Measurements from ENCODE around the gene STARD6. TPM values are rescaled to one million over a fixed set of nuclear protein-coding genes. Genes with fewer than 3 reads are reported as not detected.
A peak's percentile ranks its signal among the peaks of the same experiment; 100 is the strongest.

The STARD6 gene
- total and polyA plus RNA-seq, 2 experiments from 2014 or later = not detected

DNA sequence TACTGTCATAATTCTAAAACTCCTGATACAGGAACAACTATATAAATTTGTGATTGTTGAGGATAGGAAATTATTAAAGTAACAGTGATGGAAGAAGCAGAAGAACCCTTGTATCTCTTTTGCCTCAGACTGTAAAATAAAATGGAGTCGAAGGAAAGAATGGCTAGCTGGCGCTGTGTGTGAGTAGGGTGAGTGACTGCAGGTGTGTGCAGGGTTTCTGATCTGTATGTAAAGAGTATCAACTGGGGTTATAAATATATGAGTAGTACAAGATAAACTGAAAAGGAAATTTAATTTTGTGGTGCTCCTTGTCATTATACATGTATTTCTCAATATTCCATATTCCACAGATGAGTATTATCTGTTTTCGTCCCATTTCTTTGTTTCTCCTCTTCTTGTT lies 73.1 kb downstream of the STARD6 start:
- Histone ChIP-seq H3K79me2 (replicated peaks; ENCODE audit: insufficient read depth) (no peaks in the 10 kb centered on the region), H3K36me3 (ENCODE audit: insufficient read depth) (peaks cover 42% of the 10 kb centered on the region), H3K27ac (ENCODE audit: low read depth) (no peak overlapping the region), H3K4me3 (no peak overlapping the region), H3K27me3 (ENCODE audit: insufficient read depth) (no peaks in the 10 kb centered on the region), H3K4me1 (ENCODE audit: insufficient read depth) (peaks cover 6% of the 10 kb centered on the region; the same call in 1 of the 2 replicates), H4K20me1 (replicated peaks; ENCODE audit: insufficient read depth) (no peaks in the 10 kb centered on the region), H3K9me2 (ENCODE audit: insufficient read depth) (no peaks in the 10 kb centered on the region), H3F3A (replicated peaks; ENCODE audit: low read depth) (no peaks in the 10 kb centered on the region), H2AFZ (no peak overlapping the region), H3K4me2 (no peak overlapping the region)
- peak overlapping the region; percentile 28; the same call in 1 of the 2 replicates for H3K27ac Mint-ChIP-seq
- H3K4me3 Mint-ChIP-seq = no peak overlapping the region
- no peak for ATAC-seq
- TF ChIP-seq JUNB (IDR thresholded peaks at IDR 0.05; ENCODE audit: unreplicated experiment) (no peak), CREB1 (CRISPR knock-in tag; IDR thresholded peaks at IDR 0.05; ENCODE audit: low read depth) (no peak), STAT1 (IDR thresholded peaks at IDR 0.05; ENCODE audit: unreplicated experiment) (no peak), ZNF462 (CRISPR knock-in tag; IDR thresholded peaks at IDR 0.05) (no peak), NANOG (IDR thresholded peaks at IDR 0.05; ENCODE audit: borderline replicate concordance) (no peak), ETS1 (IDR thresholded peaks at IDR 0.05) (no peak), EZH2 (IDR thresholded peaks at IDR 0.05; ENCODE audit: low read depth, unreplicated experiment) (no peak), POLR2AphosphoS5 (IDR thresholded peaks at IDR 0.05; ENCODE audit: low read depth) (no peak), ZNF331 (CRISPR knock-in tag; IDR thresholded peaks at IDR 0.05; ENCODE audit: low read depth) (no peak), ZNF114 (CRISPR knock-in tag; IDR thresholded peaks at IDR 0.05) (no peak), EZH2phosphoT487 (IDR thresholded peaks at IDR 0.05; ENCODE audit: unreplicated experiment) (no peak)
- TF ChIP-seq, protein P1, sequence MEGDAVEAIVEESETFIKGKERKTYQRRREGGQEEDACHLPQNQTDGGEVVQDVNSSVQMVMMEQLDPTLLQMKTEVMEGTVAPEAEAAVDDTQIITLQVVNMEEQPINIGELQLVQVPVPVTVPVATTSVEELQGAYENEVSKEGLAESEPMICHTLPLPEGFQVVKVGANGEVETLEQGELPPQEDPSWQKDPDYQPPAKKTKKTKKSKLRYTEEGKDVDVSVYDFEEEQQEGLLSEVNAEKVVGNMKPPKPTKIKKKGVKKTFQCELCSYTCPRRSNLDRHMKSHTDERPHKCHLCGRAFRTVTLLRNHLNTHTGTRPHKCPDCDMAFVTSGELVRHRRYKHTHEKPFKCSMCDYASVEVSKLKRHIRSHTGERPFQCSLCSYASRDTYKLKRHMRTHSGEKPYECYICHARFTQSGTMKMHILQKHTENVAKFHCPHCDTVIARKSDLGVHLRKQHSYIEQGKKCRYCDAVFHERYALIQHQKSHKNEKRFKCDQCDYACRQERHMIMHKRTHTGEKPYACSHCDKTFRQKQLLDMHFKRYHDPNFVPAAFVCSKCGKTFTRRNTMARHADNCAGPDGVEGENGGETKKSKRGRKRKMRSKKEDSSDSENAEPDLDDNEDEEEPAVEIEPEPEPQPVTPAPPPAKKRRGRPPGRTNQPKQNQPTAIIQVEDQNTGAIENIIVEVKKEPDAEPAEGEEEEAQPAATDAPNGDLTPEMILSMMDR (conservative IDR thresholded peaks at IDR 0.05; ENCODE audit: low read depth in 2 of 2) = no peak
- TF ChIP-seq, protein P2, sequence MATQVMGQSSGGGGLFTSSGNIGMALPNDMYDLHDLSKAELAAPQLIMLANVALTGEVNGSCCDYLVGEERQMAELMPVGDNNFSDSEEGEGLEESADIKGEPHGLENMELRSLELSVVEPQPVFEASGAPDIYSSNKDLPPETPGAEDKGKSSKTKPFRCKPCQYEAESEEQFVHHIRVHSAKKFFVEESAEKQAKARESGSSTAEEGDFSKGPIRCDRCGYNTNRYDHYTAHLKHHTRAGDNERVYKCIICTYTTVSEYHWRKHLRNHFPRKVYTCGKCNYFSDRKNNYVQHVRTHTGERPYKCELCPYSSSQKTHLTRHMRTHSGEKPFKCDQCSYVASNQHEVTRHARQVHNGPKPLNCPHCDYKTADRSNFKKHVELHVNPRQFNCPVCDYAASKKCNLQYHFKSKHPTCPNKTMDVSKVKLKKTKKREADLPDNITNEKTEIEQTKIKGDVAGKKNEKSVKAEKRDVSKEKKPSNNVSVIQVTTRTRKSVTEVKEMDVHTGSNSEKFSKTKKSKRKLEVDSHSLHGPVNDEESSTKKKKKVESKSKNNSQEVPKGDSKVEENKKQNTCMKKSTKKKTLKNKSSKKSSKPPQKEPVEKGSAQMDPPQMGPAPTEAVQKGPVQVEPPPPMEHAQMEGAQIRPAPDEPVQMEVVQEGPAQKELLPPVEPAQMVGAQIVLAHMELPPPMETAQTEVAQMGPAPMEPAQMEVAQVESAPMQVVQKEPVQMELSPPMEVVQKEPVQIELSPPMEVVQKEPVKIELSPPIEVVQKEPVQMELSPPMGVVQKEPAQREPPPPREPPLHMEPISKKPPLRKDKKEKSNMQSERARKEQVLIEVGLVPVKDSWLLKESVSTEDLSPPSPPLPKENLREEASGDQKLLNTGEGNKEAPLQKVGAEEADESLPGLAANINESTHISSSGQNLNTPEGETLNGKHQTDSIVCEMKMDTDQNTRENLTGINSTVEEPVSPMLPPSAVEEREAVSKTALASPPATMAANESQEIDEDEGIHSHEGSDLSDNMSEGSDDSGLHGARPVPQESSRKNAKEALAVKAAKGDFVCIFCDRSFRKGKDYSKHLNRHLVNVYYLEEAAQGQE (IDR thresholded peaks at IDR 0.05; ENCODE audit: unreplicated experiment) = no peak
- no peak for DNase-seq (ENCODE audit: low spot score)
- H3K27me3 Mint-ChIP-seq (ENCODE audit: insufficient read depth, low read depth, poor library complexity) = no peaks in the 10 kb centered on the region
- no peaks in the 10 kb centered on the region for H3K9me3 Mint-ChIP-seq
- peaks cover 10% of the 10 kb centered on the region for H3K4me1 Mint-ChIP-seq
- H3K36me3 Mint-ChIP-seq (ENCODE audit: low read depth) = peaks cover 53% of the 10 kb centered on the region

Data from GM23338 (cell line).